ENCODE data around the gene PTPRT. TPM values are rescaled to one million over a fixed set of nuclear protein-coding genes. Genes with fewer than 3 reads are reported as not detected.
"Not testable (repeated sequence)": the region's sequence is repeated elsewhere in the genome, so short reads cannot be mapped to it uniquely, and the experiment has no call there.

Gene PTPRT
- total RNA-seq, 1 donor, result 0.72 TPM

GRCh38 chr20:42906120-42906519 lies 283.6 kb downstream of the PTPRT start:
- DNase-seq (ENCODE audit: low read depth), result no peak
- no peak overlapping the region for H3K4me3 ChIP-seq (ENCODE audit: low read depth, low read length)
- no peak for TF ChIP-seq CTCF (IDR thresholded peaks at IDR 0.05; ENCODE audit: insufficient read depth, low read length)

GRCh38 chr20:42902509-42902908 lies 287.2 kb downstream of the PTPRT start:
- no peak for TF ChIP-seq CTCF (IDR thresholded peaks at IDR 0.05; ENCODE audit: insufficient read depth, low read length)
- no peak for DNase-seq (ENCODE audit: low read depth)
- H3K4me3 ChIP-seq (ENCODE audit: low read depth, low read length), result no peak overlapping the region

GRCh38 chr20:42901689-42902440 lies 287.8 kb downstream of the PTPRT start:
- H3K4me3 ChIP-seq (ENCODE audit: low read depth, low read length), result no peak overlapping the region
- no peak for TF ChIP-seq CTCF (IDR thresholded peaks at IDR 0.05; ENCODE audit: insufficient read depth, low read length)
- DNase-seq (ENCODE audit: low read depth), result no peak

GRCh38 chr20:42900764-42901163 lies 288.9 kb downstream of the PTPRT start:
- not testable (repeated sequence) for H3K4me3 ChIP-seq (ENCODE audit: low read depth, low read length); DNase-seq (ENCODE audit: low read depth)

- H3K4me3 ChIP-seq (ENCODE audit: low read depth, low read length), result no peak overlapping the region
- TF ChIP-seq CTCF (IDR thresholded peaks at IDR 0.05; ENCODE audit: insufficient read depth, low read length), result no peak
- DNase-seq (ENCODE audit: low read depth), result no peak
Observed at GRCh38 chr20:42895020-42895419, 294.7 kb downstream of the PTPRT start.

- no peak for DNase-seq (ENCODE audit: low read depth)
- TF ChIP-seq CTCF (IDR thresholded peaks at IDR 0.05; ENCODE audit: insufficient read depth, low read length), result no peak
Observed at GRCh38 chr20:42894483-42894882, 295.2 kb downstream of the PTPRT start.

GRCh38 chr20:42889517-42889916 lies 300.2 kb downstream of the PTPRT start:
- no peak overlapping the region for H3K4me3 ChIP-seq (ENCODE audit: low read depth, low read length)
- no peak for TF ChIP-seq CTCF (IDR thresholded peaks at IDR 0.05; ENCODE audit: insufficient read depth, low read length)
- no peak for DNase-seq (ENCODE audit: low read depth)

More at GRCh38 chr20:42894483-42894882, 295.2 kb downstream of the PTPRT start:
- no peak overlapping the region for H3K4me3 ChIP-seq (ENCODE audit: low read depth, low read length)
